K562 (cell line): ENCODE results near the gene MCCC2. TPM values are rescaled to one million over a fixed set of nuclear protein-coding genes. Genes with fewer than 3 reads are reported as not detected.

Experiments
- ATAC-seq: fragments of 200-7000 bp; cut with Tn5 transposase; 3 replicates; pipeline ENCODE4 v1.9.1; 2020; ENCODE audit warnings: moderate library complexity
- BruUV-seq: library from RNA; stranded (reverse); fragments of 400-500 nt; replicated peaks from 2 replicates; lab custom pipeline; 2021; lab: Mats Ljungman, UMichigan
- CTCF ChIA-PET: fragments of 300-600 bp; formaldehyde crosslinking; extraction: SDS; loops from one replicate; lab custom pipeline; 2021; ENCODE audit warnings: low intra/inter-chr PET ratio; lab: Yijun Ruan, JAX
- POLR2A ChIA-PET: fragments of 300-600, 350-650 bp; sonication (Branson Sonifier 250); formaldehyde crosslinking; extraction: SDS; loops from one replicate; lab custom pipeline; 2021; ENCODE audit warnings: antibody characterized with exemption, inconsistent platforms; lab: Yijun Ruan, JAX
- DNase-seq, 4 experiments: peaks; one replicate each; pipeline versions ENCODE4 v3.0.0 to v3.0.0-alpha.2; 2011 to 2018; ENCODE audit warnings: low spot score in 3 of 4, mixed read lengths in 3 of 4; ENCODE audit errors: extremely low read depth in 1 of 4
- FAIRE-seq: peaks from 2 replicates; lab custom pipeline; 2011; peaks lifted over from hg19 to GRCh38; lab: Jason Lieb, UNC
- H2AFZ ChIP-seq: 2 replicates; pipeline ENCODE4 v1.6.0; 2011; ENCODE audit warnings: low read depth, low read length, control low read depth, inconsistent platforms
- H3K27ac ChIP-seq: fragments of 200-600 bp; 3 replicates; pipeline ENCODE4 v1.8.0; 2011; ENCODE audit warnings: low read depth, mild to moderate bottlenecking, control low read depth, inconsistent platforms, low read length, moderate library complexity, mixed read lengths; ENCODE audit errors: extremely low read depth
- H3K27me3 ChIP-seq, 2 experiments: fragments of 300-600 bp in 1 of 2; 2 replicates in 1 of 2; 3 replicates in 1 of 2; pipeline versions ENCODE4 v1.6.0 to v1.8.0; 2011; ENCODE audit warnings: inconsistent platforms in 2 of 2, low read length in 2 of 2, mild to moderate bottlenecking in 1 of 2, mixed read lengths in 1 of 2, moderate library complexity in 1 of 2; ENCODE audit not compliant: control insufficient read depth in 2 of 2, insufficient read depth in 2 of 2
- H3K36me3 ChIP-seq: fragments of 300-600 bp; 3 replicates; pipeline ENCODE4 v1.8.0; 2011; ENCODE audit warnings: mild to moderate bottlenecking, low read length, inconsistent platforms; ENCODE audit not compliant: control insufficient read depth, insufficient read depth
- H3K4me1 ChIP-seq, 2 experiments: fragments of 200-600 bp in 1 of 2; replicated peaks in 1 of 2; 2 replicates in 1 of 2; 3 replicates in 1 of 2; pipeline versions ENCODE4 v1.5.1 to v1.8.0; 2011; ENCODE audit warnings: inconsistent platforms in 2 of 2, low read length in 2 of 2, mild to moderate bottlenecking in 1 of 2, mixed read lengths in 1 of 2, moderate library complexity in 1 of 2; ENCODE audit not compliant: control insufficient read depth in 2 of 2, insufficient read depth in 2 of 2
- H3K4me2 ChIP-seq: 2 replicates; pipeline ENCODE4 v1.6.1; 2011; ENCODE audit warnings: low read length, control low read depth, inconsistent platforms, mixed read lengths; ENCODE audit not compliant: insufficient read depth
- H3K4me3 ChIP-seq: fragments of 200-600 bp; sonication (generic), shearing (Covaris generic); 2 replicates; pipeline ENCODE4 v1.5.1; 2016; ENCODE audit warnings: control low read depth, inconsistent platforms
- H3K79me2 ChIP-seq: fragments of 200-600 bp; 3 replicates; pipeline ENCODE4 v1.8.0; 2011; ENCODE audit warnings: low read length, inconsistent platforms; ENCODE audit not compliant: control insufficient read depth, insufficient read depth
- H3K9ac ChIP-seq, 2 experiments: 2 replicates each; pipeline versions ENCODE4 v1.6.0 to v1.6.1; 2011; ENCODE audit warnings: low read depth in 2 of 2, low read length in 2 of 2, control low read depth in 1 of 2, inconsistent platforms in 1 of 2, mild to moderate bottlenecking in 1 of 2, mixed read lengths in 1 of 2; ENCODE audit not compliant: insufficient read depth in 1 of 2
- H3K9me1 ChIP-seq: one replicate; pipeline ENCODE4 v1.6.0; 2011; ENCODE audit warnings: inconsistent platforms, mild to moderate bottlenecking, low read length, moderate library complexity; ENCODE audit not compliant: control insufficient read depth, insufficient read depth
- H3K9me3 ChIP-seq: replicated peaks from 2 replicates; pipeline ENCODE4 v1.5.1; 2011; ENCODE audit warnings: low read depth, low read length, inconsistent platforms; ENCODE audit not compliant: control insufficient read depth, insufficient read depth
- H4K20me1 ChIP-seq: replicated peaks from 2 replicates; pipeline ENCODE4 v1.6.1; 2011; ENCODE audit warnings: low read length, inconsistent platforms, mixed read lengths; ENCODE audit not compliant: control insufficient read depth, insufficient read depth
- CBFA2T2 ChIP-seq: fragments of 450-650 bp; conservative IDR thresholded peaks from 2 replicates; pipeline ENCODE4 v1.6.1; 2017; ENCODE audit warnings: mild to moderate bottlenecking
- MAZ ChIP-seq, 2 experiments: fragments of 450-650 bp in 1 of 2; sonication (generic) in 1 of 2; formaldehyde crosslinking; IDR thresholded peaks in 1 of 2; conservative IDR thresholded peaks in 1 of 2; 2 replicates each; pipeline versions ENCODE4 v1.4.0 to v1.5.0; 2020; ENCODE audit warnings: mild to moderate bottlenecking in 1 of 2, missing genetic modification reagents in 1 of 2
- MCM2 ChIP-seq: fragments of 450-650 bp; IDR thresholded peaks from 2 replicates; pipeline ENCODE4 v1.6.1; 2017; ENCODE audit warnings: low read depth, mild to moderate bottlenecking
- MTF1 ChIP-seq: fragments of 250-450 bp; sonication (Bioruptor Pico); IDR thresholded peaks from 2 replicates; pipeline ENCODE4 v1.9.0; 2021; ENCODE audit warnings: moderate library complexity, mild to moderate bottlenecking, inconsistent platforms, borderline replicate concordance
- NR3C1 ChIP-seq: sonication (generic); formaldehyde crosslinking; IDR thresholded peaks from 2 replicates; pipeline ENCODE4 v1.8.1; 2022; ENCODE audit warnings: missing genetic modification reagents
- POLR3A ChIP-seq: IDR thresholded peaks from 2 replicates; pipeline ENCODE4 v1.6.1; 2011; ENCODE audit warnings: borderline replicate concordance, mild to moderate bottlenecking, moderate library complexity; ENCODE audit not compliant: insufficient read length, insufficient read depth; ENCODE audit errors: extremely low read depth
- RHOXF2B ChIP-seq: fragments of 250-450 bp; sonication (Bioruptor Pico); conservative IDR thresholded peaks from 2 replicates; pipeline ENCODE4 v1.5.1; 2021
- in situ Hi-C: fragments of 300-500 bp; cut with MboI; formaldehyde crosslinking; loops from 4 replicates; pipeline ENCODE4 v1.15.0; 2018; ENCODE audit warnings: inconsistent platforms, mixed read lengths
- intact Hi-C: fragments of 100-400 bp; cut with micrococcal nuclease; formaldehyde crosslinking; loops from 2 replicates; pipeline ENCODE4 v1.14.2; 2022
- polyA plus RNA-seq, 8 experiments: library from polyadenylated mRNA; depleted of rRNA in 4 of 8; stranded (reverse) in 5 of 8; unstranded in 3 of 8; fragments of >200 nt; fragmentation: Nextera tagmentation in 2 of 8; fragmentation: Illumina TruSeq in 1 of 8; extraction: Ambion mirVana in 2 of 8; extraction: Trizol in 1 of 8; gene quantifications; 2 replicates each; pipeline versions ENCODE4 v1.2.1 to v1.2.3, GENCODE V29; 2011 to 2014; ENCODE audit warnings: inconsistent platforms in 1 of 8, missing spikeins in 1 of 8
- total RNA-seq, 7 experiments: library from RNA; depleted of rRNA in 6 of 7; stranded (reverse); fragments of >200 nt in 6 of 7; fragmentation: Illumina TruSeq in 2 of 7; extraction: Trizol in 2 of 7; gene quantifications; 2 replicates each; pipeline versions ENCODE4 v1.2.1 to v1.2.3, GENCODE V29; 2011 to 2021; ENCODE audit warnings: low replicate concordance in 1 of 7
- TF ChIP-seq, protein P1 (sequence below): fragments of 450-650 bp; IDR thresholded peaks from 2 replicates; pipeline ENCODE4 v1.6.1; 2016; ENCODE audit warnings: antibody characterized with exemption
- TF ChIP-seq, protein P2 (sequence below): fragments of 450-650 bp; formaldehyde crosslinking; IDR thresholded peaks from 2 replicates; pipeline ENCODE4 v1.4.0; 2020; ENCODE audit warnings: mild to moderate bottlenecking
- TF ChIP-seq, protein P3 (sequence below): fragments of 450-650 bp; IDR thresholded peaks from 2 replicates; pipeline ENCODE4 v1.6.1; 2016; ENCODE audit warnings: borderline replicate concordance
- TF ChIP-seq, protein P4 (sequence below), 3 experiments: fragments of 200-800 bp in 1 of 3; fragments of 250-450 bp in 1 of 3; fragments of 450-650 bp in 1 of 3; sonication (Bioruptor Pico) in 1 of 3; sonication (Bioruptor generic) in 1 of 3; formaldehyde crosslinking in 1 of 3; IDR thresholded peaks; 2 replicates each; pipeline versions ENCODE4 v1.6.1 to v1.8.0; 2016 to 2022; ENCODE audit warnings: mild to moderate bottlenecking in 2 of 3, missing genetic modification characterization in 2 of 3, missing compliant biosample characterization in 1 of 3, moderate library complexity in 1 of 3

MCCC2 gene
- total and polyA plus RNA-seq, 9 of the 15 experiments (the other 6 are each of a cell fraction or from before 2014, with no cell fraction given): 17.1 to 77.9 (median 52.5) TPM

DNA sequence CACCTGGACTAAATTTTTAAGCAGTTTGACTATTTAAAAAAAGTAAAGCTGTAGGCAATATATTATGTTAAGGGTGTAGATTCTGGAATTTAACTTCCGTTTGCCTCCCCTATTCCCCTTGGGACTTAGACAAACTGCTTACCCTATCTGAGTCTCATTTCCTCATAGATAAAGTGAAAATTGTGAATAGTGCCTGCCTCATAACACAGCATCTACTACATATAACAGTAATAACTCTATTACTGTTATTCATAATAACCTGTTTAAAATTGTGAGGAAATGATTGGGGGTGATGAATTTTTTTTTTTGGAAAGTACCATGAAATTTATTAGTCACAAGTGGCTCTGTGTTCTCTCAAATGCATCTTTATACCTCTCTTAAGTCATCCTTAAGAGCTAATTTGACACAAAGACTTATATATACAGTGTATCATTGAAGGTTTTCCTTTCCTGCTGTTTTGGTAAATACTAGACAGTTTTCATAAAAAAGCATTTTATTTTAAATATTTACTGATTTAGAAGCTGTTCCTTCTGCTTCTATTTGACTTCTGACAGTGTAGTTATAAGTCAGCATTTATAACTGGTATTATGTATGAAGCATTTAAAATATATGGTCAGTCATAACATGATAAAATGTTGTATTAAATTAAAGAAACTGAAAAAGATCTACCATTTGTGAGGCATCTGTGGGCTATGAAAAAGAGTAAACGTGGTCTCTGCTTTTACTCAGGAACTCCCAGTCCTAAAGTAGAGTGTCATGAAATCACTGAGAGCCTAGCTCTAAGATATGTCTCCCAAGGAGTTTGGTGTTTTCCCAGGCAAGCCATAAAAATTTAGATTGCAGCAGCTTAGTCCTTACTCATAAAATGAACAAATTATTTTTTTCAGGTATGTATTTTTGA, 46.4 kb downstream of the MCCC2 start (continued):
- TF ChIP-seq, protein P1, sequence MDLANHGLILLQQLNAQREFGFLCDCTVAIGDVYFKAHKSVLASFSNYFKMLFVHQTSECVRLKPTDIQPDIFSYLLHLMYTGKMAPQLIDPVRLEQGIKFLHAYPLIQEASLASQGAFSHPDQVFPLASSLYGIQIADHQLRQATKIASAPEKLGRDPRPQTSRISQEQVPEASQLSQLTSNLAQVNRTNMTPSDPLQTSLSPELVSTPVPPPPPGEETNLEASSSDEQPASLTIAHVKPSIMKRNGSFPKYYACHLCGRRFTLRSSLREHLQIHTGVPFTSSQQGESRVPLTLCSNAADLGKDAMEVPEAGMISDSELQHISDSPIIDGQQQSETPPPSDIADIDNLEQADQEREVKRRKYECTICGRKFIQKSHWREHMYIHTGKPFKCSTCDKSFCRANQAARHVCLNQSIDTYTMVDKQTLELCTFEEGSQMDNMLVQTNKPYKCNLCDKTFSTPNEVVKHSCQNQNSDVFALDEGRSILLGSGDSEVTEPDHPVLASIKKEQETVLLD: no peak
- TF ChIP-seq RHOXF2B (no peak), MAZ (CRISPR knock-in tag; conservative IDR thresholded peaks at IDR 0.05 in 1 of 2, IDR thresholded peaks at IDR 0.05 in 1 of 2) (no peak)

DNA sequence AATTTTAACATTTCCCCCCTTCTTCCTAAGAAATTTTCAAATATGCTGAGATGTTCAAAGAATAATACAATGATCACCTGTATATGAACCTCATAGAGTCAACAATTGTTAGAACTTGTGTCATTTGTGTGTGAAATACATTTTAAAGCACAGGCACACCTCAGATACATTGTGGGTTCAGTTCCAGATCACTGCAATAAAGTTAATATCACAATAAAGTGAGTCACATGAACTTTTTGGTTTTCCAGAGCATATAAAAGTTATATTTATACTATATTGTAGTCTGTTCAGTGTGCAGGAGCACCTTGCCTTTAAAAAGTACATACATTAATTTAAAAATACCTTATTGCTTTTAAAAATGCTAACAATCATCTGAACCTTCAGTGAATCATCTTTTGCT, 50.0 kb downstream of the MCCC2 start:
- no TSS peak for BruUV-seq
- H2AFZ ChIP-seq: no peak overlapping the region
- ATAC-seq (no peak), FAIRE-seq (no peak), DNase-seq (no peak)
- no peaks in the 10 kb centered on the region for H4K20me1 ChIP-seq
- H3K27me3 ChIP-seq: no peaks in the 10 kb centered on the region
- H3K9ac ChIP-seq: no peak overlapping the region
- ChIA-PET POLR2A (interaction anchor here (0.8 kb wide), 1 partner anchor 347 kb away, joined by 3 read pairs; no protein-coding TSS in a partner anchor), CTCF (no interaction called here)
- intact Hi-C loops: no loop called here
- H3K9me1 ChIP-seq: no peaks in the 10 kb centered on the region
- no peak overlapping the region for H3K4me2 ChIP-seq
- no peaks in the 10 kb centered on the region for H3K4me1 ChIP-seq
- H3K79me2 ChIP-seq: no peaks in the 10 kb centered on the region
- H3K4me3 ChIP-seq: no peak overlapping the region
- in situ Hi-C loops: no loop called here
- H3K9me3 ChIP-seq: no peaks in the 10 kb centered on the region
- peaks cover 51% of the 10 kb centered on the region for H3K36me3 ChIP-seq
- no peak overlapping the region for H3K27ac ChIP-seq
- TF ChIP-seq MTF1 (CRISPR knock-in tag) (no peak), MCM2 (no peak), NR3C1 (CRISPR knock-in tag) (no peak), CBFA2T2 (no peak), POLR3A (no peak)
- TF ChIP-seq, protein P2, sequence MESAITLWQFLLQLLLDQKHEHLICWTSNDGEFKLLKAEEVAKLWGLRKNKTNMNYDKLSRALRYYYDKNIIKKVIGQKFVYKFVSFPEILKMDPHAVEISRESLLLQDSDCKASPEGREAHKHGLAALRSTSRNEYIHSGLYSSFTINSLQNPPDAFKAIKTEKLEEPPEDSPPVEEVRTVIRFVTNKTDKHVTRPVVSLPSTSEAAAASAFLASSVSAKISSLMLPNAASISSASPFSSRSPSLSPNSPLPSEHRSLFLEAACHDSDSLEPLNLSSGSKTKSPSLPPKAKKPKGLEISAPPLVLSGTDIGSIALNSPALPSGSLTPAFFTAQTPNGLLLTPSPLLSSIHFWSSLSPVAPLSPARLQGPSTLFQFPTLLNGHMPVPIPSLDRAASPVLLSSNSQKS (CRISPR knock-in tag): no peak
- TF ChIP-seq, protein P3, sequence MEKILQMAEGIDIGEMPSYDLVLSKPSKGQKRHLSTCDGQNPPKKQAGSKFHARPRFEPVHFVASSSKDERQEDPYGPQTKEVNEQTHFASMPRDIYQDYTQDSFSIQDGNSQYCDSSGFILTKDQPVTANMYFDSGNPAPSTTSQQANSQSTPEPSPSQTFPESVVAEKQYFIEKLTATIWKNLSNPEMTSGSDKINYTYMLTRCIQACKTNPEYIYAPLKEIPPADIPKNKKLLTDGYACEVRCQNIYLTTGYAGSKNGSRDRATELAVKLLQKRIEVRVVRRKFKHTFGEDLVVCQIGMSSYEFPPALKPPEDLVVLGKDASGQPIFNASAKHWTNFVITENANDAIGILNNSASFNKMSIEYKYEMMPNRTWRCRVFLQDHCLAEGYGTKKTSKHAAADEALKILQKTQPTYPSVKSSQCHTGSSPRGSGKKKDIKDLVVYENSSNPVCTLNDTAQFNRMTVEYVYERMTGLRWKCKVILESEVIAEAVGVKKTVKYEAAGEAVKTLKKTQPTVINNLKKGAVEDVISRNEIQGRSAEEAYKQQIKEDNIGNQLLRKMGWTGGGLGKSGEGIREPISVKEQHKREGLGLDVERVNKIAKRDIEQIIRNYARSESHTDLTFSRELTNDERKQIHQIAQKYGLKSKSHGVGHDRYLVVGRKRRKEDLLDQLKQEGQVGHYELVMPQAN: no peak
- TF ChIP-seq, protein P4, sequence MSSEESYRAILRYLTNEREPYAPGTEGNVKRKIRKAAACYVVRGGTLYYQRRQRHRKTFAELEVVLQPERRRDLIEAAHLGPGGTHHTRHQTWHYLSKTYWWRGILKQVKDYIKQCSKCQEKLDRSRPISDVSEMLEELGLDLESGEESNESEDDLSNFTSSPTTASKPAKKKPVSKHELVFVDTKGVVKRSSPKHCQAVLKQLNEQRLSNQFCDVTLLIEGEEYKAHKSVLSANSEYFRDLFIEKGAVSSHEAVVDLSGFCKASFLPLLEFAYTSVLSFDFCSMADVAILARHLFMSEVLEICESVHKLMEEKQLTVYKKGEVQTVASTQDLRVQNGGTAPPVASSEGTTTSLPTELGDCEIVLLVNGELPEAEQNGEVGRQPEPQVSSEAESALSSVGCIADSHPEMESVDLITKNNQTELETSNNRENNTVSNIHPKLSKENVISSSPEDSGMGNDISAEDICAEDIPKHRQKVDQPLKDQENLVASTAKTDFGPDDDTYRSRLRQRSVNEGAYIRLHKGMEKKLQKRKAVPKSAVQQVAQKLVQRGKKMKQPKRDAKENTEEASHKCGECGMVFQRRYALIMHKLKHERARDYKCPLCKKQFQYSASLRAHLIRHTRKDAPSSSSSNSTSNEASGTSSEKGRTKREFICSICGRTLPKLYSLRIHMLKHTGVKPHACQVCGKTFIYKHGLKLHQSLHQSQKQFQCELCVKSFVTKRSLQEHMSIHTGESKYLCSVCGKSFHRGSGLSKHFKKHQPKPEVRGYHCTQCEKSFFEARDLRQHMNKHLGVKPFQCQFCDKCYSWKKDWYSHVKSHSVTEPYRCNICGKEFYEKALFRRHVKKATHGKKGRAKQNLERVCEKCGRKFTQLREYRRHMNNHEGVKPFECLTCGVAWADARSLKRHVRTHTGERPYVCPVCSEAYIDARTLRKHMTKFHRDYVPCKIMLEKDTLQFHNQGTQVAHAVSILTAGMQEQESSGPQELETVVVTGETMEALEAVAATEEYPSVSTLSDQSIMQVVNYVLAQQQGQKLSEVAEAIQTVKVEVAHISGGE (CRISPR knock-in tag; IDR thresholded peaks at IDR 0.05): no peak
